ENCODE measurements around the gene USH1G.

Gene USH1G

DNA sequence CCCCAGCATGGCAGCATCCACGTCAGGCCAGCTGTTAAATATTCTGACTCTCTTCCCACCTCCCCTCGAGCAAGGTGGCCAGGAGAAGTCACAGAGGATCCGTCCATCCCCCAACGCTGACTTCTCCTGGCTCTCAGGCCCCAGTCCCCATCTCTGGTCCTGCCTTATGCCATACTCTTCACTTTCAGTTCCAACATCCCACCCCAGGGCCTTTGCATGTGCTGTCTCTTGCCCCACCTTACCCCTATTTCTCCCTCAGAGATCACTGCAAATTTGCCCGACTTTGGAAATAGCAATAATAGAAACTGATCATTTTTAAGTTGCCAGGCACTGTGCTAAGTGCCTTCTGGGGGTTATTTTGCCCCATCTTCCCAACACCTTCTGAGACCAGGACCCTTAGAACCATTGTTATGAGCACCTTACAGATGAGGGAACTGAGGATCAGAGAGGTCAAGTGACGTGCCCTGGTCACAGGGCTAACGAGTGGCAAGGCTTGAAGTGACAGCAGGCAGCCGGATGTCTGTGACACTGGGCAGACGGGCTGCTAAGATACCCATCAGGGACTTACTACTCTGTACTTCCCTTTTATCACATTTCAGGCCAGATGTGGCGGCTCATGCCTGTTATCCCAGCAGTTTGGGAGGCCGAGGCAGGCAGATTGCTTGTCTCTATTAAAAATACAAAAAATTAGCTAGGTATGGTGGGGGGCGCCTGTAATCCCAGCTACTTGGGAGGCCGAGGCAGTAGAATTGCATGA is 31.8 kb upstream of the USH1G start:
- in situ Hi-C loops (cut with HindIII; ENCODE audit: low sequenced_read_pairs) = no loop called here

DNA sequence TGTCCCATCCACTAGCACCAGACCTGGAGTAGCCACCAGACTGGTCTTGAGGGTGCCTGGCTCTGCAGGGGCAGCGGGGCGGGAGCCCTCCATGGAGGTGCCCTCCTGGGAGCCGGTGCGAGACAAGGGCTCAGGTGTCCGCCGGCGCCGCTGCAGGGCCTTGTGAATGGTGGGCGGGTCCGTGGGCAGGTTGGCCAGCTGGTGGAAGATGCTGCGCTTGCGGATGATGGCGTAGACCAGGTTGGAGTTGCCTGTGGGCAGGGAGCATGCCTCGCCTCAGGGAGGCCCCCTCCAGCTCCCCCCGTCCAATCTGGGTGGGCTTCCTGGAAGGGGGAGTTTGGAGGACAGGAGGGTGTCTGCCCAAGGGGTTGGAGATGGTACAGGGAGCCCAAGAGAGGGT is 31.1 kb upstream of the USH1G start:
- in situ Hi-C loops (cut with HindIII; ENCODE audit: low sequenced_read_pairs) = no loop called here

DNA sequence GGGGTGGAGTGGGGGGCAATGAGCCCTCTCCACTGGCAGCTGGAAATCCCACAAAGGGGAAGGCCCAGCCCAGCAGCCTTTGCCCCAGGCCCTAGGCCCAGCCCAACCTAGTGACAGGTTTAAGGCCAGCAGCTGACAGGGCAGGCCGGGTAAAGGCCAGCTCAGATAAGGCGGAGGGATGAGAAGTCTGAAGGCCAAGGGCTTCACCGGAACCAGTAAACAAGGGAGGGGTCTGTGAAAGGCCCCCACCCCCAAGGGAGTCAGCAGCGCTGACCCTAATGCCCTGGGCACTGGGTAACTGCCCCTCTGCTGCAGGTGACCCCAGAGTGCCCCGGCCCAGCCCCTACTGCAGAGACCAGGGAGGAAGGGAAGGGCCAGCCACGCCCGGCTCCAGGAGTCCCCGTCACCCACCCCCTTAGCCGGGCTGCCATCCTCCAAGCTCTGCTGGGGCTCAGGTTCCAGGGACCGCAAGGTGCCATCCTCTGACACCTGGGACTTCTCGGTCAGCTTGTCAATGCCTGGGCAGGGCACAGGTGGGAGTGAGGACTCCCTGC is 30.2 kb upstream of the USH1G start:
- in situ Hi-C loops (cut with HindIII; ENCODE audit: low sequenced_read_pairs) = no loop called here

DNA sequence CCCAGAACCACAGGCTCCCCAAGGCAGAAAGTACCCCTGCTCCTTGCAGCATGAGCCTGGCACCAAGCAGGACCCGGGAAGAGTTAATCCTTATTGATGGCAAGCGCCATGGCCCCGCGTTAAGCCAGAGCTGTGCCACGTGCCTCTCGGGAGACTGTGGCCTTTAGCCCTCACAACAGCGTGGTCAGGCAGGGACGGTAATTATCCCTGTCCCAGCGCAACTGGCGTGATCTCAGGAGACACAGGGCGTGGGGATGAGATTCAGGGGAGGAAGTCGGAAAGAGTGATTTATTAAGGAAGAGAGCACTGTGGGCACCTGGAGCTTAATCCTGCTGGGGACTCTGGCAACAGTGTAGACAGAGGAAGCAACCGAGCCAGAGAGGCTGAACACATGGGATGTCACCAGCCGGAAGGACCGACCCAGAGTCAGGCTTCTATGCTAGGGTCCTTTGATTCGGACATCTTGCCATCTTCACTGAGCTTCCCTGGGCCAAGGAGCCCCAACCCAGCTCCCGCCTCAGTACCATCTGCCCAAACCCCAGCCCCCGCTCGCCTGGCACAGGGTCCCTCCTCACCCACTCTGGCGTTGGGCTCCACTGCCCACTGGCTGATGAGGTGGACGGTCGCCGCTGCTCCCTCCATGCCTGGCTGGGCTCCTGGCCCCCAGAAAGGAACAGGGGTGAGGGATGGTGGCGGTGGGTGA is 29.5 kb upstream of the USH1G start:
- in situ Hi-C loops (cut with HindIII; ENCODE audit: low sequenced_read_pairs) = no loop called here

DNA sequence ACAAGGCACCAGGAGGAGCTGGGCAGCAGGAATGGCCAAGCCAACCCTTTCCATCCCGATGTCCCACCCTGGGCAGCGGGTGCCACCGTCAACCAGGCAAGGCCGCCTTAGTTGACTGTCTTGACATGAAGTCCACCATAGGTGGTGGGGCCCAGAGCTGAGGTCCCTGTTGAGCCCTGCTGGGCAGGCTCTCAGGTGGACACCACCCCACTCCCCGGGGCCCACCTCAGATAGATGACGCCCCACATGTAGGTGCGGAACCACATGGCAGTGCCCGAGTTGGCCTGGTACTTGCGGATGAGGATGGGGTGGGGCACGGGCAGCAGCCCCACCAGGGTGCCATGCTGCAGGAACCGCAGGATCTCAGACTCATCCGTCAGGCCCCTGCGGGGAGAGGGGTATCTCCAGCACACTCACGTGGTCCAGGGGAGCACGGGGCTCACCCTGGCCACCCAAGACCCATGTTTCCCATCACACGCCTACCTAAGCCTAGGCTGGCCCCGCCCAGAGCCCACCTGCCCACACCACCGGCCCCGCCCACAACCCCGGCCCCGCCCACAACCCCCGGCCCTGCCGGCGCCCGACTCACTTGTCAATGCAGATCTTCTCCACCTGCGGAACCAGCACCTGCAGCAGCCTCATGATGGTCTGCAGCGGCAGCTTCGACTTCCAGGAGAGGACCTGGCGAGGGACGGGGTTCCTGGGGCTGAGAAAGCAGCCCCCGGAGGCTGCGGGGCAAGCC is 28.8 kb upstream of the USH1G start:
- in situ Hi-C loops (cut with HindIII; ENCODE audit: low sequenced_read_pairs) = no loop called here

DNA sequence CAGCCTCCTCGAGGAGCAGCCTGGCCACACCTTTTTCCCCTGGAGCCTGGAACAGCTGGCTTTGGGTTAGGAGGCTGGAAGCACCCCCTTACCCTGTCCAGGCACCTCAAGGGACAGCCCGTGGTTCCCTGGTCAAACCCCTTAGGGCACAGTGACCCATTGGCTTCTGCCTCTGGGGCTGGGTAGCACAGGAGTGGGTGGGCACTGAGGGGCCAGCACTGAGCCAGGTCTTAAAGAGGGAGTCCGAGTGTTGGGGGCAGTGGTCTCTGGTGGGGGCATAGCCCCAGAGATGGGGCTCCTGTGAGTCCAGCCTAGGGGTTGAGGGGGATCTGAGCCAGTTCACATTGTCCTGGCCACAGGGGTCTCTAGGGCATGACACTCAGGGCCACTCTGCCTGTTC is 28.0 kb upstream of the USH1G start:
- in situ Hi-C loops (cut with HindIII; ENCODE audit: low sequenced_read_pairs) = no loop called here

DNA sequence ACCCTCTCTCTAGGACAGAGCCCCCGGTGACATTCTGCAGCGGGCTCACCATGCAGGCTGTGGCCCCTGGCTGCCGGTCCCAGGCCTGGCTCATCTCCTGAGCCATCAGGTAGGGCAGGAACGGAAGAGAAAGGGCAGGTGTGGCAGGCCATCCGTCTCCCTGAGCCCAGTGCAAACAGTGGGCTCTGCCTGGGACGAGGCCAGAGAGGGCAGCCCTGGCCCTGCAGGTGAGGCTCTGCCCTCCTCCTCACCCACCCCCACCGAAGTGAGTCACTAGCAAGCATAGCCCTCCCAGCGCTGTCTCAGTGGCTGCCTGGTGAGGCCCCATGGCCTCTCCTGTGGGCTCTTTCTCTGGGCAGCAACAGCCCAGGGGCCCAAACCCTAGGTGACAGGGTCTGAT is 27.2 kb upstream of the USH1G start:
- in situ Hi-C loops (cut with HindIII; ENCODE audit: low sequenced_read_pairs) = no loop called here

DNA sequence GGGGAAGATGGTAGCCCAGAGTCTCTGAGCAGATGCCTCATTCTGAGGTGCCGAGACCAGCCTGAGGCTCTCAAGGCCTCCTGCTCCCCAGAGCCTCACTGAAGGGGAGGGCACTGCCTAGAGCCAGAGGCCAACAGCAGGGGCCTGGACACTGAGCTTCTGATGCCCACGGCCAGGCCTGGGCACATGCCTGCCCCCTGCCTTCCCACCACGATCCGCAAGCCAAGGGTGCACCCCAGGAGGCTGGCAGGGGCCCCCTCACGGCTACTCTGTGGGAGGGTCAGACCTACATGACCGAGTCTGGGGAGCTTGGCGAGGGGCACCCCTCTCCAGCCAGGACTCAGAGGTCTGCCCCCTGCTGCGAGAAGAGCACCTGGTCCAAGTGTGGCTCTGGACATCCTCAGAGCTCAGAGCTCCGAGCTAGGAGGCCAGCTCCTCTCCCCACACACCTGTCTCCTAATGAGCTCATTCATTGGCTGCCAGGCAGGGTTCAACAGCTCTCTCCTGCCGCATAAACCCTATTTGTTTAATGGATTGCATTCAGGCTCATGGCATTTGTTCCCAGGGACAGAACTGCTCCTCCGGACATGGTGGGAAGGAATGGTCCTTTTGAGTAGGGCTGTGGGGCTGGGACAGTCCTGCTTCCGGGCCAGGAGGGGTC is 26.5 kb upstream of the USH1G start:
- in situ Hi-C loops (cut with HindIII; ENCODE audit: low sequenced_read_pairs) = no loop called here

DNA sequence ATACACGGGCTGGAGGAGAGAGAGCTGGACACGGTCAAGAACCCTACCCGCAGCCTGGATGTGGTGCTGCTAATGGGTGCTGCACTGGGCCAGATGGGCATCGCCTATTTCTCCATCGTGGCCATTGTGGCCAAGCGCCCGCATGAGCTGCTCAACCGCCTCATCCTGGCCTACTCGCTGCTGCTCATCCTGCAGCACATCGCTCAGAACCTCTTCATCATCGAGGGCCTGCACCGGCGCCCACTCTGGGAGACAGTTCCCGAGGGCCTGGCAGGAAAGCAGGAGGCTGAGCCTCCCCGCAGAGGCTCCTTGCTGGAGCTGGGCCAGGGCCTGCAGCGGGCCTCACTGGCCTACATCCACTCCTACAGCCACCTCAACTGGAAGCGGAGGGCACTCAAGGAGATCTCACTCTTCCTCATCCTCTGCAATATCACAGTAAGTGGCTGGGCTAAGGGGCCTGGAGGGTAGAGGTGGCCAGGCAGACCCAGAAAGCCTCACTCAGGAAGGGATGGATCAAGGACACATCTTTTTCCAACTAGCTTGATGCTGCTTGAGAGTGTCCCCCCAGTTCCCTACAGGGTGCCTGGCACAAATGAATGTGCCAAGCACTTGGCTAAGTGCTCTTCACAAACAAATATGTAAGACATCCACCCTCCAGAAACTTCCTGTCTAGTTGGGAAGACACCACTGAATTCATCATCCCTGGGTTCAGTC is 24.1 kb upstream of the USH1G start:
- in situ Hi-C loops (cut with HindIII; ENCODE audit: low sequenced_read_pairs) = no loop called here

DNA sequence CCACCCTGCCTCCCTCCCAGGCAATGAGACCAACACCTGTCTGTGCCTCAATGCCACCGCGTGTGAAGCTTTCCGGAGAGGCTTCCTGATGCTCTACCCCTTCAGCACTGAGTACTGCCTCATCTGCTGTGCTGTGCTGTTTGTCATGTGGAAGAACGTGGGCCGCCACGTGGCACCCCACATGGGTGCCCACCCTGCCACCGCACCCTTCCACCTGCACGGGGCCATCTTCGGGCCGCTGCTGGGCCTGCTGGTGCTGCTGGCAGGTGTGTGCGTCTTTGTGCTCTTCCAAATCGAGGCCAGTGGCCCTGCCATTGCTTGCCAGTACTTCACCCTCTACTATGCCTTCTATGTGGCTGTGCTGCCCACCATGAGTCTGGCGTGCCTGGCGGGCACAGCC is 23.6 kb upstream of the USH1G start:
- in situ Hi-C loops (cut with HindIII; ENCODE audit: low sequenced_read_pairs) = no loop called here

DNA sequence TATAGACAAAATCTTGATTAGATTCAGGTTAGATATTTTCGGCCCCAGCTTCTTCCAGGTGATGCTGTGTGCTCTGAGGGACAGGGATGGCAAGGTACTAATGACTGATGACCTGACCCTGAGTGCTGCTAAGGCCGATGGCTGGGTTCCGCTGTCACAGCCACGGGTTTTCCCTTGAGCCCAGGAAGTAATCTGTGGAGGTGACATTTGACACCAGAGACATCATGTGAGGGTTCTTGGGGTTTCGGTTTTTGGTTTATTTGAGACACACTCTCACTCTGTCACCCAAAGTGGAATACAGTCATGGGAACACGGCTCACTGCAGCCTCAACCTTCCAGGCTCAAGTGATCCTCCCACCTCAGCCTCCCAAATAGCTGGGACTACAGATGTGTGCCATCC is 22.5 kb upstream of the USH1G start:
- in situ Hi-C loops (cut with HindIII; ENCODE audit: low sequenced_read_pairs) = no loop called here

DNA sequence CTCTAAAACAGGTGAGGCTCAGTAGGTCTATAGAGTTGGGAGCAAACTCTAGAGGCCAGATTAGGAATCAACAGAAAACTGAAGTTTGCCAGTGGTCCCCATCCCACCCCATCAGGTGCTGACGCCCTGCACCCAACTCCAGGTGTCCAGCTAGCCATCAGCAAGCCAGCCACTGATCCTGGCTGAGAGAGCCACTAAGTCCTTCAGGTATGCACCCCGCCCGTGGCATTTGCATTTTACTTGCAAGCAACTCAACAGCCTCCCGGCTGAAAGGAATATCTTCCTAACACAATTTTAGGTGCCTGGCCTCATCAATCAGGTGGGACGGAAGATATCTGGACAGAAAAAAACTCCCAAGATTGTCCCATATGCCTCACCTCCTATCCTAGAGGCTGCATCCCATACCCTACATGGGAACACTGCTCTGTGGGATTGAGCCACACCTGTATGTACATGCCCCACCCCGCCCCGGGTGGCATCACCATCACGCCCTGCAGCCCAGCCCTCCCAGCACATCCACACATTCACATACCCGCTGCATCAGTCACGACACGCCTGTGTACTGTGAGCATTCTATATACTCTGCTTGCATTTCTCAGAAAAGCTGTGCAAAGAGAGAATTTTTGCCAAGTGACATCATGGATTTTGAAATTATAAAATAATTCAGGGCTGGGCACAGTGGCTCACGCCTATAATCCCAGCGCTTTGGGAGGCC is 20.9 kb upstream of the USH1G start:
- in situ Hi-C loops (cut with HindIII; ENCODE audit: low sequenced_read_pairs) = no loop called here

DNA sequence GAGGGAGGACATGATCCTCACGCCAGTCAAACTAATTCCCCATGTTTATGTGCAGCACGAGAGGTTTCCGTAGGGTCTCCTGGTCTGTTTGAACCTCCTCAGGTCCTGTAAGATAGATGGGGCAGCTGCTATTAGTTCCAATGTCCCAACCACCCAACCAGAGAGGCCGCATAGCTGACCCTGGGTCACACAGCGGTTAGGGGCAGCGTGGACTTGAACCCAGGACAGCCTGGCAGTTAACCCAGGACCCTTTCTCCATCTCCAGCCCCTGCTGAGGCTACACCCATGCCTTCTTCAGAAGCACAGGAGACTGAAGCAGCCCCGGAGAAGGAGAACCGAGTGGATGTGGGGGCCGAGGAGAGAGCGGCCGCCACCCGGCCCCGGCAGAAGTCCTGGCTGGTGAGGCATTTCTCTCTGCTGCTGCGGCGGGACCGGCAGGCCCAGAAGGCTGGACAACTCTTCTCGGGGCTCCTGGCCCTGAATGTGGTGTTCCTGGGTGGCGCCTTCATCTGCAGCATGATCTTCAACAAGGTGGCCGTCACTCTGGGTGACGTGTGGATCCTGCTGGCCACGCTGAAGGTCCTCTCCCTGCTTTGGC is 18.2 kb upstream of the USH1G start:
- in situ Hi-C loops (cut with HindIII; ENCODE audit: low sequenced_read_pairs) = no loop called here

DNA sequence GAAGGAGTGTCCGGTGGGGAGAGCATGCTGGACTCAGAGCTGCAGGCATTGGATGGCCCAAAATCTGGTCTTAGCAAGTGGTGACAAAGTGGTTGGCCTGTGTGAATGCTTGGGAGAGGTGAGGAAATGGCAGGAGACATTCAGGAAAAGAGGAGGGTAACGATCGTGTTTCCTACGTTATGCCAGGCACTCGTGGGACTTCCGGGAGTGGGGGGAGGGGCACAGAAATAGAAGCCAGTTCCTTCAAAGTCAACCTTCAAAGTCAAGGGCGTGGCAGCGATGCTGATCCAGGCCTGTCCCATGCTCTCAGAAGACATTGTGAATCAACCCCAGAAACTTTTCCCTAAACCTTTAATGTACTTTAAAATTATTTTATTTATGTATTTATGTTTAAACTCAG is 16.5 kb upstream of the USH1G start:
- in situ Hi-C loops (cut with HindIII; ENCODE audit: low sequenced_read_pairs) = no loop called here

DNA sequence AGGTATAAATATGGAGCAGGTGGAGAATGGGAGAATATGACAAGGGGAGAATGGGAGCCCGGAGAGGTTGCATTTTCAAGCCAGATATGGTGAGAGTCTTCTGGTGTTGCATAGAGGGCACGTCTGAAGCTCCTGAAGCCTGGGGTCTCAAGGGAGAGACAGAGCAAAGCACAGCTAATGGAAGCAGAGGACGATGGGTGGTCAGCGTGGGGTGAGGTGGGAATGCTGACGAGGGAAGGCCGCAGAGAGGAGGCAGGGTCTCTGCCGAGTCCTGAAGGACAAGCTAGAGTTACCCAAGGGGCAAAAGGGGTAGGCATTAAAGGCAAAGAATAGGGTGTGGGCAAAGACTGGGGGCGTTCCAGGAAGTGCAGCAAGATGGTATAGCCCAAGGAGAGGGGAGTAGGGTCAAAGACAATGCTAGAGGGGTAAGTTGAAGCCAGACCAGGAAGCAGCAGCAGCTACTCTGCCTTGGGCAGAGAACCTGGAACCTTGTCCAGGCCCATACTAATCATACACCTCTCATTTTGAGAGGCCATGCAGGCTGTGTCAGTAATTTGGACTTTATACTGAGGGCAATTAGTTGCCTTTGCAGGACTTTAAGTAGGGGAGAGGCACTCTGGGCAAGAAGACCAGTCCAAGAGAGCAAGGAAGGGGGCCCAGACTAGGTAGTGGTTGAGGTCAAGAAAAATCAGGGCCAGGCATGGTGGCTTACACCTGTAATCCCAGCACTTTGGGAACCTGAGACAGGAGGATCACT is 15.3 kb upstream of the USH1G start:
- in situ Hi-C loops (cut with HindIII; ENCODE audit: low sequenced_read_pairs) = no loop called here

DNA sequence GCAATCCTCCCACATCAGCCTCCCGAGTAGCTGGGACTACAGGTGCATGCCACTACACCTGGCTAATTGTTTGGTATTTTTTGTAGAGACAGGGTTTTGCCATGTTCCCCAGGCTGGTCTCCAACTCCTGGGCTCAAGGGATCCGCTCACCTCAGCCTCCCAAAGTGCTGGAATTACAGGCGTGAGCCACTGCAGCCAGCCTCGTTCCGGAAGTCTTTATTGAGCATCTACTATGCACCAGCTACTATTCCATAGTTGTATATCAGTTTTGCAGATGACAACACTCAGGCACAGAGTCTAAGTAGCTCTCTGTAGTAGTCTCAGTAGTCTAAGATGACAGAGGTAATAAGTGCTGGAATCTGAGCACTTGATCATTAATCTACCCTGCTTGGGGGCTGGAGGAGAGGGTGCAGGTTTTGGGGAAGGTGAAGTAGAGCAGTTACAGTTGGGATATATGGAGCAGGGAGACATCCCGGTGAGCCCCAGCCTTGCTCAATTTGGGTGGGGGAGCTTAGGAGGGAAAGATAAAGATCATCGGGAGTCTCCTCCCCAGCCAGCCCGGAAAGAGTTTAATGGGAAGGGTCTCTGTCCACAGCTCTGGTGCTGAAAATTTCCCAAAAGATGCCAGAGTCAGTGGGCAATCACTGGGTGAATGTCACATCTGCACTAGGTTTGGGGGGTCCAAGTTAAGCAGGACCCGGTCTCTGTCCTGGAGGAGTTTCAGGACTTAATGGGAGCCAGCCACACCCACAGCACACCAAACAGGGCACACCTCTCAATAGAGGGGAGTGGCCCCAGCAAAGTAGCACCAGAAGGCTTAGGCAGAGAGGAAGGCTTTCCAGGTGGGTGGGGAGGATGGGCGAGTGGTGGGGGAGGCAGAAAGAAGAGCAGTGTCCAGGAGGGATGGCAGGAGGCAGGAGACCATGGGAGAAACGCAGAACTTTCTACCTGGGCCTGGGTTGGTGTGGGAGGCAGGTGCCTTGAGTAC is 14.3 kb upstream of the USH1G start:
- in situ Hi-C loops (cut with HindIII; ENCODE audit: low sequenced_read_pairs) = no loop called here

DNA sequence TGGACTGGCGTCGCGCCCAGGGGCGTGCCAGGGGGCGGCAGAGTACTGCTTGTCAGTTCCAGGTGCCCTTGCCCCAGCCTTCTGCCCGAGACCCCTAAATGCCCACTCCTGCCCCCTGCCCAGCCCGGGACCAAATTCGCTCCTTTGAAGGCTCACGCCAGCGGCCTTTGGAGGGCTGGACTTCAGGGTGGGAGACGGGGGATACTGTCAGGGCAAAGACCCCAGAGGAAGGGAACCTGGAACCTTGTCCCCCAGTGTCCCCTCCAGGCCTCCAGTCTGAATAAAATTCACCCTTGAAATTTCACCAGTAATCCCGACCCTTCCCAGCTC is 13.4 kb upstream of the USH1G start:
- in situ Hi-C loops (cut with HindIII; ENCODE audit: low sequenced_read_pairs) = no loop called here

Data from DLD1 (cell line).